Gastroesophageal sphincter (tissue), 4 donors: ENCODE data around the gene TMEM135. TPM values are rescaled to one million over a fixed set of nuclear protein-coding genes. Genes with fewer than 3 reads are reported as not detected.

Source experiments
- ATAC-seq: fragments of 150-250 bp; one replicate; pipeline ENCODE4 v1.9.1; 2016; ENCODE audit warnings: mild to moderate bottlenecking, moderate library complexity
- H3K27ac ChIP-seq, 4 donors: fragments of 200-600 bp; sonication (generic) in 3 of 4; 1 replicate in 3 of 4; 2 replicates in 1 of 4; pipeline ENCODE4 v1.5.1; 2016 to 2019
- H3K27me3 ChIP-seq: fragments of 200-600 bp; sonication (generic); one replicate; pipeline ENCODE4 v1.5.1; 2019
- H3K36me3 ChIP-seq, 2 donors: fragments of 200-600 bp; sonication (generic); one replicate each; pipeline ENCODE4 v1.5.1; 2019; ENCODE audit warnings: control low read depth in 1 of 2
- H3K4me1 ChIP-seq, 3 donors: fragments of 200-600 bp; sonication (generic); 1 replicate in 2 of 3; 2 replicates in 1 of 3; pipeline ENCODE4 v1.5.1; 2016 to 2019; ENCODE audit warnings: control low read depth in 2 of 3
- H3K4me3 ChIP-seq, 2 donors: fragments of 200-600 bp; sonication (generic); one replicate each; pipeline ENCODE4 v1.5.1; 2019; ENCODE audit warnings: mild to moderate bottlenecking in 1 of 2, moderate library complexity in 1 of 2
- H3K9me3 ChIP-seq, 3 donors: fragments of 200-600 bp; sonication (generic); one replicate each; pipeline ENCODE4 v1.5.1; 2017 to 2019; ENCODE audit warnings: control low read depth in 2 of 3
- CTCF ChIP-seq, 4 experiments: fragments of 200-600 bp in 2 of 4; fragments of 450-650 bp in 2 of 4; sonication (generic) in 1 of 4; IDR thresholded peaks; one replicate each; pipeline ENCODE4 v1.5.1; 2017 to 2019; ENCODE audit warnings: antibody characterized with exemption in 4 of 4, mild to moderate bottlenecking in 2 of 4, moderate library complexity in 2 of 4
- EP300 ChIP-seq: sonication (generic); formaldehyde crosslinking; IDR thresholded peaks from one replicate; pipeline ENCODE4 v1.6.1; 2017; ENCODE audit warnings: antibody characterized with exemption, mild to moderate bottlenecking
- POLR2A ChIP-seq, 2 donors: fragments of 450-650 bp; IDR thresholded peaks; one replicate each; pipeline ENCODE4 v1.6.1; 2017; ENCODE audit warnings: antibody characterized with exemption in 2 of 2, mild to moderate bottlenecking in 2 of 2, moderate library complexity in 1 of 2
- POLR2AphosphoS5 ChIP-seq: sonication (generic); formaldehyde crosslinking; IDR thresholded peaks from one replicate; pipeline ENCODE4 v1.6.1; 2017; ENCODE audit warnings: antibody characterized with exemption
- WGBS, 2 donors: methylation state at CpG; one replicate each; pipeline ENCODE4 v1.1.5; 2018; ENCODE audit warnings: low coverage in 1 of 2; 5-methylcytosine and 5-hydroxymethylcytosine counted together
- total RNA-seq, 4 donors: library from RNA; depleted of rRNA; stranded (reverse); fragments of >200 nt; gene quantifications; one replicate each; pipeline ENCODE4 v1.1.0, GENCODE V29; 2016

The TMEM135 gene
- total RNA-seq, 4 donors from 2014 or later: 9.6 to 25.7 (median 17.0) TPM

- no peak for ATAC-seq
- peaks cover 0 to 62% of the 10 kb centered on the region in 2 donors for H3K36me3 ChIP-seq
- WGBS, 2 donors: 33 to 93% methylated on average over 1 to 3 of the region's 3 CpGs
These were observed 38.6 kb downstream of the TMEM135 start for GRCh38 chr11:87076260-87076783.

DNA sequence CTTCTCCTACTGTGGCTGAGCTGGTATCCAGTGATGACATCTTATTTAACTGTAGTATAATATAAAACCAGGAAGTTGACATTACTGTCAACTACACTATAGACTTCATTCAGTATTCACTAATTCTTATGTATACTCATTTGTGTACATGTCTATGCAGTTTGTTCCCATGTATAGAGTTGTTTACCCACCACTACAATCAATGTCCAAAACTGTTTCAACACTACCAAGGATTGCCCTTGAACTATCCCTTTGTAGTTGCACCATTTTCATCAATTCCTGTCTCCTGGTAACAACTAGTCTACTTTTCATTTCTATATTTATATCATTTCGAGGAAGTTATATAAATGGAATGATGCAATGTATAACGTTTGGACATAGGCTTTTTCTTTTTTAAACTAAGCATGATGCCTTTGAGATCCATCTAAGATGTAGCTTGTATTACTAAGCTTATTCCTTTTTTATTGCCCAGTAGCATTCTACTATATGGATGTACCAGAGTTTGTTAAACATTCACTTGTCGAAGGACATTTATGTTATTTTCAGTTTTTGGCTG lies 39.2 kb downstream of the TMEM135 start:
- no peak for ATAC-seq
- Histone ChIP-seq H3K36me3 (peaks cover 0 to 59% of the 10 kb centered on the region in 2 donors), H3K4me1 (no peaks in the 10 kb centered on the region), H3K9me3 (peaks cover 0 to 11% (median 0%) of the 10 kb centered on the region in 3 donors), H3K4me3 (no peak overlapping the region), H3K27me3 (no peaks in the 10 kb centered on the region), H3K27ac (no peak overlapping the region)
- TF ChIP-seq CTCF (IDR thresholded peaks at IDR 0.05): no peak
- TF ChIP-seq POLR2AphosphoS5: no peak
- TF ChIP-seq EP300: no peak
- no peak for TF ChIP-seq POLR2A (IDR thresholded peaks at IDR 0.05)
- WGBS, 2 donors: 84% methylated on average over 3 of the region's 3 CpGs

More at GRCh38 chr11:87076260-87076783, 38.6 kb downstream of the TMEM135 start:
- no peak for TF ChIP-seq CTCF (IDR thresholded peaks at IDR 0.05)
- no peaks in the 10 kb centered on the region for H3K4me1 ChIP-seq
- H3K27ac ChIP-seq: no peak overlapping the region
- peaks cover 0 to 11% (median 0%) of the 10 kb centered on the region in 3 donors for H3K9me3 ChIP-seq
- H3K27me3 ChIP-seq: no peaks in the 10 kb centered on the region
- no peak overlapping the region for H3K4me3 ChIP-seq

GRCh38 chr11:87081358-87081757 lies 43.6 kb downstream of the TMEM135 start:
- WGBS, 2 donors: 52 to 60% methylated on average over 3 of the region's 3 CpGs

GRCh38 chr11:87082590-87082989 lies 44.9 kb downstream of the TMEM135 start:
- no peaks in the 10 kb centered on the region for H3K9me3 ChIP-seq
- H3K36me3 ChIP-seq: peaks cover 0 to 10% of the 10 kb centered on the region in 2 donors
- H3K4me3 ChIP-seq: no peak overlapping the region
- no peaks in the 10 kb centered on the region for H3K4me1 ChIP-seq
- 50 to 53% methylated on average over 3 of the region's 3 CpGs for WGBS, 2 donors
- no peaks in the 10 kb centered on the region for H3K27me3 ChIP-seq
- no peak for ATAC-seq
- TF ChIP-seq CTCF (IDR thresholded peaks at IDR 0.05): no peak
- no peak overlapping the region for H3K27ac ChIP-seq

More at GRCh38 chr11:87081358-87081757, 43.6 kb downstream of the TMEM135 start:
- Histone ChIP-seq H3K4me1 (no peaks in the 10 kb centered on the region), H3K4me3 (no peak overlapping the region), H3K27me3 (no peaks in the 10 kb centered on the region), H3K9me3 (peaks cover 0 to 11% (median 0%) of the 10 kb centered on the region in 3 donors), H3K27ac (no peak overlapping the region), H3K36me3 (peaks cover 0 to 22% of the 10 kb centered on the region in 2 donors)
- no peak for TF ChIP-seq EP300
- no peak for TF ChIP-seq POLR2AphosphoS5
- no peak for TF ChIP-seq POLR2A (IDR thresholded peaks at IDR 0.05)
- TF ChIP-seq CTCF (IDR thresholded peaks at IDR 0.05): no peak
- no peak for ATAC-seq

GRCh38 chr11:87083029-87083428 lies 45.3 kb downstream of the TMEM135 start:
- WGBS, 2 donors: 72 to 86% methylated on average over 2 of the region's 2 CpGs
- no peaks in the 10 kb centered on the region for H3K27me3 ChIP-seq
- H3K9me3 ChIP-seq: no peaks in the 10 kb centered on the region
- H3K4me1 ChIP-seq: no peaks in the 10 kb centered on the region
- TF ChIP-seq POLR2AphosphoS5 (no peak), CTCF (IDR thresholded peaks at IDR 0.05) (no peak), EP300 (no peak), POLR2A (IDR thresholded peaks at IDR 0.05) (no peak)
- H3K36me3 ChIP-seq: peaks cover 0 to 6% of the 10 kb centered on the region in 2 donors
- no peak for ATAC-seq
- H3K27ac ChIP-seq: no peak overlapping the region
- H3K4me3 ChIP-seq: no peak overlapping the region
